NB4 (cell line): ENCODE results near the gene SUGP2.

Experiments used
- MYC ChIP-seq: IDR thresholded peaks from 2 replicates; pipeline ENCODE4 v1.6.1; 2011; ENCODE audit warnings: low read depth, low read length
- POLR2A ChIP-seq: IDR thresholded peaks from 2 replicates; pipeline ENCODE4 v1.6.1; 2011; ENCODE audit warnings: mild to moderate bottlenecking; ENCODE audit not compliant: insufficient read length; ENCODE audit errors: extremely low read depth
- TF ChIP-seq, protein P1 (sequence below): IDR thresholded peaks from one replicate; pipeline ENCODE4 v1.5.1; 2012; ENCODE audit warnings: low read depth, low read length
- TF ChIP-seq, protein P2 (sequence below): IDR thresholded peaks from 2 replicates; pipeline ENCODE4 v1.6.1; 2011; ENCODE audit warnings: low read depth, low read length

DNA sequence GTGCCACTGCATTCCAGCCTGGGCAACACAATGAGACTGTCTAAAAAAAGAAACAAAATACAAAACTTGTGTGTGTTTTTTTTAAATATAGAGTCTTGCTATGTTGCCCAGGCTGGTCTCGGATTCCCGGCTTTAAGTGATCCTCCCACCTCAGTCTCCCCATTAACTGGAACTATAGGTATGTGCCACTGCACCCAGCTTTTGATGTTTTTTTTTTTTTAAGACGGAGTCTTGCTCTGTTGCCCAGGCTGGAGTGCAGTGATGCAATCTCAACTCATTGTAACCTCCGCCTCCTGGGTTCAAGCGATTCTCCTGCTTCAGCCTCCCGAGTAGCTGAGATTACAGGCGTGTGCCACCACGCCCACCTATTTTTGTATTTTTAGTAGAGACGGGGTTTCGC, 37.0 kb downstream of the SUGP2 start:
- TF ChIP-seq, protein P1, sequence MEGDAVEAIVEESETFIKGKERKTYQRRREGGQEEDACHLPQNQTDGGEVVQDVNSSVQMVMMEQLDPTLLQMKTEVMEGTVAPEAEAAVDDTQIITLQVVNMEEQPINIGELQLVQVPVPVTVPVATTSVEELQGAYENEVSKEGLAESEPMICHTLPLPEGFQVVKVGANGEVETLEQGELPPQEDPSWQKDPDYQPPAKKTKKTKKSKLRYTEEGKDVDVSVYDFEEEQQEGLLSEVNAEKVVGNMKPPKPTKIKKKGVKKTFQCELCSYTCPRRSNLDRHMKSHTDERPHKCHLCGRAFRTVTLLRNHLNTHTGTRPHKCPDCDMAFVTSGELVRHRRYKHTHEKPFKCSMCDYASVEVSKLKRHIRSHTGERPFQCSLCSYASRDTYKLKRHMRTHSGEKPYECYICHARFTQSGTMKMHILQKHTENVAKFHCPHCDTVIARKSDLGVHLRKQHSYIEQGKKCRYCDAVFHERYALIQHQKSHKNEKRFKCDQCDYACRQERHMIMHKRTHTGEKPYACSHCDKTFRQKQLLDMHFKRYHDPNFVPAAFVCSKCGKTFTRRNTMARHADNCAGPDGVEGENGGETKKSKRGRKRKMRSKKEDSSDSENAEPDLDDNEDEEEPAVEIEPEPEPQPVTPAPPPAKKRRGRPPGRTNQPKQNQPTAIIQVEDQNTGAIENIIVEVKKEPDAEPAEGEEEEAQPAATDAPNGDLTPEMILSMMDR, result no peak
- TF ChIP-seq, protein P2, sequence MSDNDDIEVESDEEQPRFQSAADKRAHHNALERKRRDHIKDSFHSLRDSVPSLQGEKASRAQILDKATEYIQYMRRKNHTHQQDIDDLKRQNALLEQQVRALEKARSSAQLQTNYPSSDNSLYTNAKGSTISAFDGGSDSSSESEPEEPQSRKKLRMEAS, result no peak
- no peak for TF ChIP-seq MYC
- TF ChIP-seq POLR2A, result no peak
